Psoas muscle (tissue), 8 donors: ENCODE data around the gene COL26A1. TPM values are rescaled to one million over a fixed set of nuclear protein-coding genes. Genes with fewer than 3 reads are reported as not detected.

ENCODE experiments used
- ATAC-seq, 4 donors: fragments of 200-7000 bp; cut with Tn5 transposase; one replicate each; pipeline ENCODE4 v1.9.1; 2020; ENCODE audit warnings: moderate library complexity in 3 of 4, mild to moderate bottlenecking in 2 of 4
- DNase-seq, 2 donors: peaks; one replicate each; pipeline ENCODE4 v3.0.0-alpha.2; 2020
- H3K27ac ChIP-seq: fragments of 200-600 bp; one replicate; pipeline ENCODE4 v1.8.0; 2022
- H3K27me3 ChIP-seq, 3 donors: fragments of 200-600 bp in 1 of 3; one replicate each; pipeline versions ENCODE4 v1.6.1 to v1.8.0; 2013 to 2022; ENCODE audit warnings: low read length in 2 of 3, mild to moderate bottlenecking in 2 of 3, moderate library complexity in 1 of 3; ENCODE audit not compliant: insufficient read depth in 3 of 3
- H3K36me3 ChIP-seq, 2 donors: fragments of 200-600 bp in 1 of 2; one replicate each; pipeline versions ENCODE4 v1.6.1 to v1.8.0; 2013 to 2022; ENCODE audit warnings: low read depth in 1 of 2, mild to moderate bottlenecking in 1 of 2, moderate library complexity in 1 of 2; ENCODE audit not compliant: insufficient read depth in 1 of 2
- H3K4me1 ChIP-seq: fragments of 200-600 bp; one replicate; pipeline ENCODE4 v1.8.0; 2022
- H3K4me3 ChIP-seq: fragments of 200-600 bp; one replicate; pipeline ENCODE4 v1.8.0; 2022; ENCODE audit warnings: mild to moderate bottlenecking
- H3K9me3 ChIP-seq: fragments of 200-600 bp; one replicate; pipeline ENCODE4 v1.8.0; 2022
- WGBS, 3 donors: extraction: QIAGEN DNeasy Blood & Tissue Kit; methylation state at CpG; one replicate each; pipeline versions ENCODE4 v1.1.6 to v1.1.7; 2013; 5-methylcytosine and 5-hydroxymethylcytosine counted together
- intact Hi-C, 2 donors: fragments of 100-400 bp; cut with DNase I; formaldehyde crosslinking; loops; one replicate each; pipeline versions ENCODE4 v1.11.0 to v1.14.2; 2022
- polyA plus RNA-seq, 3 donors: library from polyadenylated mRNA; stranded (reverse); fragments of 200-250 nt; gene quantifications; one replicate each; pipeline ENCODE4 v1.2.3, GENCODE V29; 2013
- total RNA-seq, 4 donors: library from RNA; stranded (reverse); fragmentation: NEBNext Ultra II Directional in 2 of 4; extraction: Animal tissue kit (Norgen Biotek cat#: 25700) in 2 of 4; gene quantifications; one replicate each; pipeline versions ENCODE4 v1.2.1 to v1.2.4, GENCODE V29; 2021 to 2023
- TF ChIP-seq, protein P1 (sequence below): fragments of 200-600 bp; IDR thresholded peaks from one replicate; pipeline ENCODE4 v1.8.0; 2022; ENCODE audit warnings: antibody characterized with exemption
- donor health status: healthy with polysubstance abuse.
- donor health status: DM: no; HTN: no; CAD: no; lungs with moderate emphysema.
- donor health status: Bipolar disorder and iron deficiency.
- donor health status: healthy.
- donor health status: DM: yes; HTN: yes; CAD: no.
- donor health status: DM: no; HTN: no; CAD: no.
- donor health status: DM: no; HTN: no; CAD: no.
- donor health status: DM: yes; HTN: yes; CAD: no.

The COL26A1 gene
- total and polyA plus RNA-seq, 7 donors = 0.03 TPM; not detected in 6

DNA sequence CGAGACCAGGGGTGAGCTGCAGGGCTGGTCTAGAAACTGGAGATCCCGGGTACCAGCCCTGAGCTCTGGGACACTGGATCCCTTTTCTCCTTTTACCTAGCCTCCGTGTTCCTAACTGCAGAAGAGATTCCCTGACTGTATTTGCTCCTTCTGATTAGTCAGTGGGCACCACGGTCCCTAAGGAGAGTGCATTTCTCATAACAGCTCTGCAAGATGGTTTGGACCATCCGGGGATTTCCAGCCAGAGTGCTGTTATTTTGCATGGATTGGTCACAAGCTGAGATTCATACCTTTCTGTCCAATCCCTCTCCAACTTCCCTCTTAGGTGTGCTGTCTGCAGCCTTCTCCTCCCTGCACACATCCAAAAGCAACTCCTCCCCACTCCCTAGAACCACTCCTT, 143.9 kb downstream of the COL26A1 start:
- TF ChIP-seq, protein P1, sequence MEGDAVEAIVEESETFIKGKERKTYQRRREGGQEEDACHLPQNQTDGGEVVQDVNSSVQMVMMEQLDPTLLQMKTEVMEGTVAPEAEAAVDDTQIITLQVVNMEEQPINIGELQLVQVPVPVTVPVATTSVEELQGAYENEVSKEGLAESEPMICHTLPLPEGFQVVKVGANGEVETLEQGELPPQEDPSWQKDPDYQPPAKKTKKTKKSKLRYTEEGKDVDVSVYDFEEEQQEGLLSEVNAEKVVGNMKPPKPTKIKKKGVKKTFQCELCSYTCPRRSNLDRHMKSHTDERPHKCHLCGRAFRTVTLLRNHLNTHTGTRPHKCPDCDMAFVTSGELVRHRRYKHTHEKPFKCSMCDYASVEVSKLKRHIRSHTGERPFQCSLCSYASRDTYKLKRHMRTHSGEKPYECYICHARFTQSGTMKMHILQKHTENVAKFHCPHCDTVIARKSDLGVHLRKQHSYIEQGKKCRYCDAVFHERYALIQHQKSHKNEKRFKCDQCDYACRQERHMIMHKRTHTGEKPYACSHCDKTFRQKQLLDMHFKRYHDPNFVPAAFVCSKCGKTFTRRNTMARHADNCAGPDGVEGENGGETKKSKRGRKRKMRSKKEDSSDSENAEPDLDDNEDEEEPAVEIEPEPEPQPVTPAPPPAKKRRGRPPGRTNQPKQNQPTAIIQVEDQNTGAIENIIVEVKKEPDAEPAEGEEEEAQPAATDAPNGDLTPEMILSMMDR = no peak
- H3K27me3 ChIP-seq = peaks cover 0 to 32% (median 7%) of the 10 kb centered on the region in 3 donors
- ATAC-seq (no peak), DNase-seq (no peak)
- H3K36me3 ChIP-seq = no peaks in the 10 kb centered on the region
- 47 to 66% (median 54%) methylated on average over 5 of the region's 5 CpGs for WGBS, 3 donors
- H3K27ac ChIP-seq = no peak overlapping the region
- H3K9me3 ChIP-seq = no peaks in the 10 kb centered on the region
- no peaks in the 10 kb centered on the region for H3K4me1 ChIP-seq
- intact Hi-C loops = no loop called here
- H3K4me3 ChIP-seq = no peak overlapping the region

DNA sequence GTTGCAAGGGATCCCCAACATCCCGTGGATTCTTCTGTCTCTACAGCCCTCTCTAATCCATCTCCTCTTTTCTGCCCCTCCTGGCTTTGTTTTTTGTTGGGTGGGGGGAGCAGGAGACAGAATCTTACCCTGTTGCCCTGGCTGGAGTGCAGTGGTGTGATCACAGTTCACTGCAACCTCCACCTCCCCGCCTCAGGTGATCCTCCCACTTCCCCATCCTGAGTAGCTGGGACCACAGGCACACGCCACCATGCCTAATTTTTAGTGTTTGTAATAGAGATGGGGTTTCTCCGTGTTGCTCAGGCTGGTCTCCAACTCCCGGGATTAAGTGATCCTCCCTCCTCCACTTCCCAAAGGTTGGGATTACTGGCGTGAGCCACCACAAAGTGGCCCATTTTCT, 144.7 kb downstream of the COL26A1 start:
- Histone ChIP-seq H3K27ac (no peak overlapping the region), H3K4me1 (no peaks in the 10 kb centered on the region), H3K36me3 (no peaks in the 10 kb centered on the region), H3K4me3 (no peak overlapping the region), H3K9me3 (no peaks in the 10 kb centered on the region), H3K27me3 (peaks cover 0 to 32% (median 7%) of the 10 kb centered on the region in 3 donors)
- TF ChIP-seq, protein P1 = no peak
- WGBS, 3 donors = 35 to 52% (median 37%) methylated on average over 6 of the region's 6 CpGs
- intact Hi-C loops = no loop called here
- ATAC-seq (no peak), DNase-seq (no peak)

DNA sequence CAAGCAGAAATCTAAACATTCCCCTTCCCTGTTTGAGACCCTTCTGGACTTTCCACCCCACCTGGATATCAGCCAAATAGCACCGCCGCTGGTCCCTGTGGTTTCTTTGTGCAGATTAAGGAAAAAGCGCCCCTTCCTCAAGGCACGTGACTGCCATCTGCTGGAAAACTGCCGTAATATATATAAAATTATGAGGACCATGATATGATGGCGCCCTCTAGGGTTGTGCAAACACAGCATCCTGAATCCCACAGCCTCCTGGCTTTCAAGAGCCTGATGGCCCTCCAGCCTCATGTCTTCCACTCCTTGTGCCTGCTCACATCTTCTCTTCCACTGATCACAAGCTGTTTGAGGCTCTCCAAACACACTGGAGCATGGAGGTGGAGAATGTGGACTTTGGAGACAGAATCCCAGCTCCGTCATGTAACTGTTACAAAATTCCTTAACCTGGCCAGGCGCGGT, 145.1 kb downstream of the COL26A1 start:
- WGBS, 3 donors = 30 to 31% (median 30%) methylated on average over 9 of the region's 9 CpGs
- TF ChIP-seq, protein P1 = peak; percentile 25
- no peak for ATAC-seq
- no peak overlapping the region for H3K4me3 ChIP-seq
- no peaks in the 10 kb centered on the region for H3K36me3 ChIP-seq
- intact Hi-C loops = no loop called here
- DNase-seq = no peak
- H3K9me3 ChIP-seq = no peaks in the 10 kb centered on the region
- H3K27ac ChIP-seq = no peak overlapping the region
- peaks cover 0 to 32% (median 7%) of the 10 kb centered on the region in 3 donors for H3K27me3 ChIP-seq
- H3K4me1 ChIP-seq = no peaks in the 10 kb centered on the region

- no peaks in the 10 kb centered on the region for H3K9me3 ChIP-seq
- intact Hi-C loops = no loop called here
- H3K4me3 ChIP-seq = no peak overlapping the region
- H3K36me3 ChIP-seq = no peaks in the 10 kb centered on the region
- TF ChIP-seq, protein P1 = no peak
- no peak for ATAC-seq
- H3K27ac ChIP-seq = no peak overlapping the region
- no peaks in the 10 kb centered on the region for H3K4me1 ChIP-seq
- H3K27me3 ChIP-seq = peaks cover 0 to 51% (median 7%) of the 10 kb centered on the region in 3 donors
- 88 to 93% (median 93%) methylated on average over 5 of the region's 5 CpGs for WGBS, 3 donors
- DNase-seq = no peak
Measured at GRCh38 chr7:101510297-101510696, 147.6 kb downstream of the COL26A1 start.

GRCh38 chr7:101511965-101512364, 149.3 kb downstream of the COL26A1 start:
- H3K36me3 ChIP-seq = no peaks in the 10 kb centered on the region
- WGBS, 3 donors = 82 to 85% (median 82%) methylated on average over 5 of the region's 5 CpGs
- H3K27me3 ChIP-seq = peaks cover 0 to 51% (median 7%) of the 10 kb centered on the region in 3 donors
- TF ChIP-seq, protein P1 = no peak
- no peak overlapping the region for H3K4me3 ChIP-seq
- DNase-seq (no peak), ATAC-seq (no peak)
- intact Hi-C loops = no loop called here
- no peaks in the 10 kb centered on the region for H3K9me3 ChIP-seq
- no peaks in the 10 kb centered on the region for H3K4me1 ChIP-seq
- H3K27ac ChIP-seq = no peak overlapping the region
